ENCODE measurements around the gene DNASE1L2. TPM values are rescaled to one million over a fixed set of nuclear protein-coding genes. Genes with fewer than 3 reads are reported as not detected.
A peak's percentile ranks its signal among the peaks of the same experiment; 100 is the strongest.

The DNASE1L2 gene
- total and polyA plus RNA-seq, 4 experiments from 2014 or later: 3.9 to 4.8 TPM; not detected in 2

- Mint-ChIP-seq H3K9me3 (no peaks in the 10 kb centered on the region), H3K4me3 (peak overlapping the region in 3 of 8 donors; percentile 48 to 63 (median 57)), H3K27me3 (no peaks in the 10 kb centered on the region), H3K27ac (peak overlapping the region in 2 of 7 donors; percentile 10 to 67), H3K4me1 (peaks cover 12 to 36% (median 23%) of the 10 kb centered on the region in 4 donors), H3K36me3 (peaks cover 6 to 22% of the 10 kb centered on the region in 2 donors)
- intact Hi-C loops (cut with micrococcal nuclease): no loop called here
- DNase-seq: no peak
- peaks cover 19% of the 10 kb centered on the region for H3K36me3 ChIP-seq (ENCODE audit: insufficient read depth, low read length)
- H3K4me1 ChIP-seq (ENCODE audit: insufficient read depth, low read length): peaks cover 27% of the 10 kb centered on the region
- no peaks in the 10 kb centered on the region for H3K9me3 ChIP-seq (ENCODE audit: control insufficient read depth in 1 of 2, low read length in 2 of 2)
- ChIA-PET POLR2A (ENCODE audit: partially characterized antibody) (interaction anchor here (0.7 to 1.0 kb wide), 2 partner anchors 240 to 325 kb away, joined by 3 to 4 read pairs; partner anchors contain the start of genes PDPK1 and TBL3), CTCF (ENCODE audit: partially characterized antibody) (no interaction called here)
- no peak overlapping the region for H3K4me3 ChIP-seq (ENCODE audit: low read length in 2 of 2)
- no peak overlapping the region for H3K27ac ChIP-seq (ENCODE audit: low read depth, low read length)
- H3K27me3 ChIP-seq (ENCODE audit: insufficient read depth, low read length): no peaks in the 10 kb centered on the region
Observed at GRCh38 chr16:2211923-2212347, 24.3 kb upstream of the DNASE1L2 start.

GRCh38 chr16:2212362-2213324 is 23.6 kb upstream of the DNASE1L2 start:
- peak overlapping the region in 3 of 7 donors; percentile 36 to 83 (median 72) for H3K27ac Mint-ChIP-seq
- POLR2A ChIA-PET (ENCODE audit: partially characterized antibody): interaction anchor here (0.7 to 1.0 kb wide), 2 partner anchors 241 to 325 kb away, joined by 3 to 4 read pairs; partner anchors contain the start of genes PDPK1 and TBL3
- intact Hi-C loops (cut with micrococcal nuclease): no loop called here

GRCh38 chr16:2213817-2214718 is 22.2 kb upstream of the DNASE1L2 start:
- POLR2A ChIA-PET (ENCODE audit: partially characterized antibody): interaction anchor here (0.6 to 3.3 kb wide), 19 partner anchors 8 to 403 kb away, joined by 3 to 48 read pairs (median 5); partner anchors contain the start of genes ATP6V0C, E4F1, ECI1 and MLST8
- H3K27ac ChIP-seq (ENCODE audit: low read depth, low read length): peak overlapping the region; percentile 55
- peak overlapping the region in 1 of 2 donors; percentile 51 for H3K4me3 ChIP-seq (ENCODE audit: low read length in 2 of 2)
- CTCF ChIA-PET (ENCODE audit: partially characterized antibody): interaction anchor here (0.9 to 1.4 kb wide), 2 partner anchors 9 to 59 kb away, joined by 3 to 4 read pairs; partner anchors contain the start of genes E4F1 and TRAF7
- intact Hi-C loops (cut with micrococcal nuclease): loop anchor here (2.0 kb wide), 3 partner anchors 37 to 59 kb away; partner anchors contain the start of genes ECI1, RNPS1 and TRAF7
- H3K4me3 Mint-ChIP-seq: peak overlapping the region; percentile 74 to 80 (median 77)
- H3K36me3 Mint-ChIP-seq: peaks cover 0 to 10% of the 10 kb centered on the region in 2 donors
- peaks cover 8 to 27% (median 17%) of the 10 kb centered on the region in 4 donors for H3K4me1 Mint-ChIP-seq
- no peaks in the 10 kb centered on the region for H3K9me3 ChIP-seq (ENCODE audit: control insufficient read depth in 1 of 2, low read length in 2 of 2)
- peak overlapping the region in 4 of 7 donors; percentile 13 to 83 (median 28) for H3K27ac Mint-ChIP-seq
- H3K27me3 ChIP-seq (ENCODE audit: insufficient read depth, low read length): no peaks in the 10 kb centered on the region
- no peaks in the 10 kb centered on the region for H3K27me3 Mint-ChIP-seq
- H3K36me3 ChIP-seq (ENCODE audit: insufficient read depth, low read length): peaks cover 9% of the 10 kb centered on the region
- peaks cover 20% of the 10 kb centered on the region for H3K4me1 ChIP-seq (ENCODE audit: insufficient read depth, low read length)
- no peak for DNase-seq
- H3K9me3 Mint-ChIP-seq: no peaks in the 10 kb centered on the region

More at GRCh38 chr16:2212362-2213324, 23.6 kb upstream of the DNASE1L2 start:
- Histone ChIP-seq H3K4me1 (ENCODE audit: insufficient read depth, low read length) (peaks cover 20% of the 10 kb centered on the region), H3K36me3 (ENCODE audit: insufficient read depth, low read length) (peaks cover 16% of the 10 kb centered on the region), H3K27ac (ENCODE audit: low read depth, low read length) (no peak overlapping the region), H3K4me3 (ENCODE audit: low read length in 2 of 2) (no peak overlapping the region), H3K27me3 (ENCODE audit: insufficient read depth, low read length) (no peaks in the 10 kb centered on the region), H3K9me3 (ENCODE audit: control insufficient read depth in 1 of 2, low read length in 2 of 2) (no peaks in the 10 kb centered on the region)
- DNase-seq: no peak
- H3K36me3 Mint-ChIP-seq: peaks cover 2 to 17% of the 10 kb centered on the region in 2 donors
- peak overlapping the region; percentile 74 to 80 (median 77) for H3K4me3 Mint-ChIP-seq
- no peaks in the 10 kb centered on the region for H3K27me3 Mint-ChIP-seq
- H3K9me3 Mint-ChIP-seq: no peaks in the 10 kb centered on the region
- H3K4me1 Mint-ChIP-seq: peaks cover 9 to 30% (median 20%) of the 10 kb centered on the region in 4 donors
- CTCF ChIA-PET (ENCODE audit: partially characterized antibody): no interaction called here

GRCh38 chr16:2214719-2214968 is 21.6 kb upstream of the DNASE1L2 start, which contains the start of gene PGP:
Gene PGP, minus strand, starts transcription at chr16:2214840. Its CDS starts 63 bp downstream, at chr16:2214777.
- H3K4me1 Mint-ChIP-seq: peaks cover 8 to 27% (median 17%) of the 10 kb centered on the region in 4 donors
- H3K27me3 ChIP-seq (ENCODE audit: insufficient read depth, low read length): no peaks in the 10 kb centered on the region
- H3K4me1 ChIP-seq (ENCODE audit: insufficient read depth, low read length): peaks cover 20% of the 10 kb centered on the region
- no peaks in the 10 kb centered on the region for H3K27me3 Mint-ChIP-seq
- POLR2A ChIA-PET (ENCODE audit: partially characterized antibody): interaction anchor here (0.6 to 3.3 kb wide), 19 partner anchors 9 to 404 kb away, joined by 3 to 48 read pairs (median 5); partner anchors contain the start of genes ATP6V0C, E4F1, ECI1 and MLST8
- H3K4me3 ChIP-seq (ENCODE audit: low read length in 2 of 2): peak within 1 kb of the TSS; percentile 65 to 92
- peak within 1 kb of the TSS; percentile 83 for H3K27ac ChIP-seq (ENCODE audit: low read depth, low read length)
- no peaks in the 10 kb centered on the region for H3K9me3 ChIP-seq (ENCODE audit: control insufficient read depth in 1 of 2, low read length in 2 of 2)
- intact Hi-C loops (cut with micrococcal nuclease): loop anchor here (2.0 kb wide), 3 partner anchors 36 to 60 kb away; partner anchors contain the start of genes ECI1, RNPS1 and TRAF7
- H3K27ac Mint-ChIP-seq: peak within 1 kb of the TSS; percentile 64 to 93 (median 89)
- DNase-seq: no peak
- peak within 1 kb of the TSS; percentile 81 to 89 (median 86) for H3K4me3 Mint-ChIP-seq
- peaks cover 9% of the 10 kb centered on the region for H3K36me3 ChIP-seq (ENCODE audit: insufficient read depth, low read length)
- H3K9me3 Mint-ChIP-seq: no peaks in the 10 kb centered on the region
- H3K36me3 Mint-ChIP-seq: peaks cover 0 to 8% of the 10 kb centered on the region in 2 donors
- CTCF ChIA-PET (ENCODE audit: partially characterized antibody): interaction anchor here (0.6 to 1.4 kb wide), 3 partner anchors 8 to 60 kb away, joined by 3 to 4 read pairs (median 3); partner anchors contain the start of genes E4F1 and TRAF7

GRCh38 chr16:2216330-2216729 is 19.9 kb upstream of the DNASE1L2 start:
- peak in 1 of 5 donors; percentile 32 for DNase-seq
- Histone ChIP-seq H3K27me3 (ENCODE audit: insufficient read depth, low read length) (no peaks in the 10 kb centered on the region), H3K4me3 (ENCODE audit: low read length in 2 of 2) (no peak overlapping the region), H3K27ac (ENCODE audit: low read depth, low read length) (no peak overlapping the region), H3K9me3 (ENCODE audit: control insufficient read depth in 1 of 2, low read length in 2 of 2) (no peaks in the 10 kb centered on the region), H3K36me3 (ENCODE audit: insufficient read depth, low read length) (peaks cover 9% of the 10 kb centered on the region), H3K4me1 (ENCODE audit: insufficient read depth, low read length) (peaks cover 20% of the 10 kb centered on the region)
- H3K36me3 Mint-ChIP-seq: peaks cover 0 to 6% of the 10 kb centered on the region in 2 donors
- ChIA-PET POLR2A (ENCODE audit: partially characterized antibody) (interaction anchor here (0.9 to 3.3 kb wide), 5 partner anchors 10 to 61 kb away, joined by 3 to 48 read pairs (median 25); partner anchors contain the start of genes DNASE1L2, ECI1, MLST8 and TRAF7), CTCF (ENCODE audit: partially characterized antibody) (interaction anchor here (1.8 kb wide), 1 partner anchor 22 kb away, joined by 8 read pairs; no protein-coding TSS in a partner anchor)
- peak overlapping the region in 2 of 7 donors; percentile 67 to 81 for H3K27ac Mint-ChIP-seq
- no peaks in the 10 kb centered on the region for H3K27me3 Mint-ChIP-seq
- H3K4me1 Mint-ChIP-seq: peaks cover 8 to 27% (median 17%) of the 10 kb centered on the region in 4 donors
- peak overlapping the region in 7 of 8 donors; percentile 51 to 89 (median 58) for H3K4me3 Mint-ChIP-seq
- no peaks in the 10 kb centered on the region for H3K9me3 Mint-ChIP-seq
- intact Hi-C loops (cut with micrococcal nuclease): no loop called here

Measured in CD4-positive, alpha-beta memory T cell (primary cell).